CD4-positive, alpha-beta memory T cell (primary cell): Measurements from ENCODE around the gene DEPP1. TPM values are rescaled to one million over a fixed set of nuclear protein-coding genes. Genes with fewer than 3 reads are reported as not detected.

Source experiments
- CTCF ChIA-PET: fragments of 350-600 bp; sonication (Branson Sonifier 250); formaldehyde crosslinking; loops from one replicate; lab custom pipeline; 2021; ENCODE audit warnings: inconsistent platforms; ENCODE audit not compliant: partially characterized antibody; lab: Charles Lee
- POLR2A ChIA-PET: fragments of 350-600 bp; sonication (Branson Sonifier 250); formaldehyde crosslinking; loops from one replicate; lab custom pipeline; 2021; ENCODE audit not compliant: partially characterized antibody; lab: Charles Lee
- DNase-seq, 5 donors: peaks; one replicate each; pipeline versions ENCODE4 v3.0.0 to v3.0.0-alpha.2; 2020 to 2022; ENCODE audit warnings: mixed read lengths in 1 of 5
- H3K27ac ChIP-seq: one replicate; pipeline ENCODE4 v1.7.0; 2013; ENCODE audit warnings: low read depth, low read length
- H3K27me3 ChIP-seq: 2 replicates; pipeline ENCODE4 v1.7.0; 2013; ENCODE audit warnings: mild to moderate bottlenecking, low read length, moderate library complexity; ENCODE audit not compliant: insufficient read depth
- H3K36me3 ChIP-seq: 2 replicates; pipeline ENCODE4 v1.7.0; 2013; ENCODE audit warnings: mild to moderate bottlenecking, low read length, moderate library complexity; ENCODE audit not compliant: insufficient read depth
- H3K4me1 ChIP-seq: 2 replicates; pipeline ENCODE4 v1.7.0; 2013; ENCODE audit warnings: mild to moderate bottlenecking, low read length, moderate library complexity; ENCODE audit not compliant: insufficient read depth
- H3K4me3 ChIP-seq, 2 donors: one replicate each; pipeline ENCODE4 v1.7.0; 2013; ENCODE audit warnings: low read length in 2 of 2, mild to moderate bottlenecking in 1 of 2
- H3K9me3 ChIP-seq, 2 donors: one replicate each; pipeline ENCODE4 v1.7.0; 2013; ENCODE audit warnings: low read length in 2 of 2, control low read depth in 1 of 2; ENCODE audit not compliant: control insufficient read depth in 1 of 2
- H3K27ac Mint-ChIP-seq, 7 donors: one replicate each; pipeline ENCODE4 v1.8.0; 2020 to 2021; ENCODE audit warnings: mixed read lengths in 7 of 7, mild to moderate bottlenecking in 6 of 7, inconsistent platforms in 3 of 7, moderate library complexity in 3 of 7
- H3K27me3 Mint-ChIP-seq, 2 donors: one replicate each; pipeline ENCODE4 v1.8.0; 2020 to 2021; ENCODE audit warnings: mixed read lengths in 2 of 2
- H3K36me3 Mint-ChIP-seq, 2 donors: one replicate each; pipeline ENCODE4 v1.8.0; 2020 to 2021; ENCODE audit warnings: mixed read lengths in 2 of 2, inconsistent platforms in 1 of 2, mild to moderate bottlenecking in 1 of 2
- H3K4me1 Mint-ChIP-seq, 4 donors: one replicate each; pipeline ENCODE4 v1.8.0; 2020 to 2021; ENCODE audit warnings: mixed read lengths in 4 of 4, mild to moderate bottlenecking in 1 of 4
- H3K4me3 Mint-ChIP-seq, 8 donors: one replicate each; pipeline ENCODE4 v1.8.0; 2020 to 2021; ENCODE audit warnings: mixed read lengths in 8 of 8, mild to moderate bottlenecking in 7 of 8, moderate library complexity in 6 of 8, inconsistent platforms in 3 of 8
- H3K9me3 Mint-ChIP-seq, 8 donors: one replicate each; pipeline ENCODE4 v1.8.0; 2020 to 2021; ENCODE audit warnings: mixed read lengths in 8 of 8, mild to moderate bottlenecking in 5 of 8, inconsistent platforms in 3 of 8, moderate library complexity in 1 of 8
- intact Hi-C: fragments of 100-400 bp; cut with micrococcal nuclease; formaldehyde crosslinking; loops from one replicate; pipeline ENCODE4 v1.15.1; 2023
- polyA plus RNA-seq, 2 donors: library from polyadenylated mRNA; unstranded; fragments of 300-500 nt; fragmentation: Illumina TruSeq; gene quantifications; one replicate each; pipeline ENCODE4 v1.2.3, GENCODE V29; 2021
- total RNA-seq, 2 experiments: library from RNA; stranded (reverse); gene quantifications; one replicate each; pipeline ENCODE4 v1.2.3, GENCODE V29; 2021

DEPP1 gene
- total and polyA plus RNA-seq, 4 experiments from 2014 or later, result not detected

GRCh38 chr10:44998146-44998631 lies 19.6 kb upstream of the DEPP1 start:
- no peak for DNase-seq
- Histone ChIP-seq H3K9me3 (no peaks in the 10 kb centered on the region), H3K27me3 (no peaks in the 10 kb centered on the region), H3K4me3 (no peak overlapping the region), H3K36me3 (no peaks in the 10 kb centered on the region), H3K4me1 (peaks cover 34% of the 10 kb centered on the region), H3K27ac (no peak overlapping the region)
- H3K4me1 Mint-ChIP-seq, result peaks cover 26 to 56% (median 40%) of the 10 kb centered on the region in 4 donors
- H3K36me3 Mint-ChIP-seq, result peaks cover 7 to 8% of the 10 kb centered on the region in 2 donors
- POLR2A ChIA-PET, result no interaction called here
- CTCF ChIA-PET, result interaction anchor here (0.6 to 1.1 kb wide), 2 partner anchors 10 to 66 kb away, joined by 3 to 4 read pairs; no protein-coding TSS in a partner anchor
- peaks cover 0 to 3% (median 0%) of the 10 kb centered on the region in 8 donors for H3K9me3 Mint-ChIP-seq
- no peaks in the 10 kb centered on the region for H3K27me3 Mint-ChIP-seq
- H3K27ac Mint-ChIP-seq, result peak overlapping the region in 2 of 7 donors; percentile 25 to 52
- peak overlapping the region in 1 of 8 donors; percentile 27 for H3K4me3 Mint-ChIP-seq
- intact Hi-C loops, result no loop called here

GRCh38 chr10:44997105-44997748 lies 18.6 kb upstream of the DEPP1 start:
- Mint-ChIP-seq H3K27me3 (no peaks in the 10 kb centered on the region), H3K9me3 (no peaks in the 10 kb centered on the region), H3K36me3 (peaks cover 0 to 2% of the 10 kb centered on the region in 2 donors), H3K4me1 (peaks cover 20 to 47% (median 33%) of the 10 kb centered on the region in 4 donors), H3K27ac (no peak overlapping the region), H3K4me3 (no peak overlapping the region)
- Histone ChIP-seq H3K27me3 (no peaks in the 10 kb centered on the region), H3K36me3 (no peaks in the 10 kb centered on the region), H3K4me1 (peaks cover 28% of the 10 kb centered on the region), H3K9me3 (no peaks in the 10 kb centered on the region), H3K27ac (no peak overlapping the region), H3K4me3 (no peak overlapping the region)
- no peak for DNase-seq
- ChIA-PET CTCF (interaction anchor here (1.1 kb wide), 1 partner anchor 65 kb away, joined by 4 read pairs; no protein-coding TSS in a partner anchor), POLR2A (no interaction called here)
- intact Hi-C loops, result no loop called here

GRCh38 chr10:44995914-44996669 lies 17.5 kb upstream of the DEPP1 start:
- Histone ChIP-seq H3K9me3 (no peaks in the 10 kb centered on the region), H3K4me3 (no peak overlapping the region), H3K36me3 (no peaks in the 10 kb centered on the region), H3K27ac (no peak overlapping the region), H3K4me1 (peaks cover 19% of the 10 kb centered on the region), H3K27me3 (no peaks in the 10 kb centered on the region)
- H3K4me1 Mint-ChIP-seq, result peaks cover 16 to 37% (median 25%) of the 10 kb centered on the region in 4 donors
- POLR2A ChIA-PET, result no interaction called here
- H3K27me3 Mint-ChIP-seq, result no peaks in the 10 kb centered on the region
- H3K27ac Mint-ChIP-seq, result peak overlapping the region in 6 of 7 donors; percentile 22 to 88 (median 68)
- H3K4me3 Mint-ChIP-seq, result peak overlapping the region in 2 of 8 donors; percentile 32 to 43
- H3K9me3 Mint-ChIP-seq, result no peaks in the 10 kb centered on the region
- CTCF ChIA-PET, result interaction anchor here (0.7 to 1.6 kb wide), 4 partner anchors 8 to 63 kb away, joined by 3 to 7 read pairs (median 4); no protein-coding TSS in a partner anchor
- intact Hi-C loops, result no loop called here
- H3K36me3 Mint-ChIP-seq, result peaks cover 0 to 2% of the 10 kb centered on the region in 2 donors
- DNase-seq, result no peak

DNA sequence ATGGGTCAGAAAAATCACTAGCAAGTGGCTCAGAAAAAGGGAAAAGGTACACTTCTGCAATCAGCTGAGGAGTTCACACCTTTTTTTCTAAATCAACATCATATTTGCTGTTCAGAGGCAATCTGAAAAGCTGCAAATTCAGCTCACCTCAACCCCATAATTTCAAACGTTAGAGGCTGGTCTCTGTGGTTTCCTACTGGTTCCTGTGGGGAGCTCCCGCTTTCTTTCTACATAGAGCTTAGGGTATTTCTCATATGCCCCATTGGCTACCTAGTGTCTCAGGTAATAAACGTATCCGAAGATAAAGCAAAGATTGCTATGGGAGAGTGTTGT lies 16.9 kb upstream of the DEPP1 start:
- no peak for DNase-seq
- H3K4me3 Mint-ChIP-seq, result peak overlapping the region in 2 of 8 donors; percentile 32 to 43
- H3K4me1 Mint-ChIP-seq, result peaks cover 15 to 35% (median 23%) of the 10 kb centered on the region in 4 donors
- Histone ChIP-seq H3K27ac (no peak overlapping the region), H3K4me1 (peaks cover 19% of the 10 kb centered on the region), H3K9me3 (no peaks in the 10 kb centered on the region), H3K4me3 (no peak overlapping the region), H3K27me3 (no peaks in the 10 kb centered on the region), H3K36me3 (no peaks in the 10 kb centered on the region)
- no peaks in the 10 kb centered on the region for H3K27me3 Mint-ChIP-seq
- peaks cover 0 to 2% of the 10 kb centered on the region in 2 donors for H3K36me3 Mint-ChIP-seq
- intact Hi-C loops, result no loop called here
- CTCF ChIA-PET, result interaction anchor here (0.7 to 1.6 kb wide), 5 partner anchors 8 to 63 kb away, joined by 3 to 7 read pairs (median 4); no protein-coding TSS in a partner anchor
- no peaks in the 10 kb centered on the region for H3K9me3 Mint-ChIP-seq
- peak overlapping the region in 5 of 7 donors; percentile 49 to 88 (median 74) for H3K27ac Mint-ChIP-seq
- POLR2A ChIA-PET, result no interaction called here

DNA sequence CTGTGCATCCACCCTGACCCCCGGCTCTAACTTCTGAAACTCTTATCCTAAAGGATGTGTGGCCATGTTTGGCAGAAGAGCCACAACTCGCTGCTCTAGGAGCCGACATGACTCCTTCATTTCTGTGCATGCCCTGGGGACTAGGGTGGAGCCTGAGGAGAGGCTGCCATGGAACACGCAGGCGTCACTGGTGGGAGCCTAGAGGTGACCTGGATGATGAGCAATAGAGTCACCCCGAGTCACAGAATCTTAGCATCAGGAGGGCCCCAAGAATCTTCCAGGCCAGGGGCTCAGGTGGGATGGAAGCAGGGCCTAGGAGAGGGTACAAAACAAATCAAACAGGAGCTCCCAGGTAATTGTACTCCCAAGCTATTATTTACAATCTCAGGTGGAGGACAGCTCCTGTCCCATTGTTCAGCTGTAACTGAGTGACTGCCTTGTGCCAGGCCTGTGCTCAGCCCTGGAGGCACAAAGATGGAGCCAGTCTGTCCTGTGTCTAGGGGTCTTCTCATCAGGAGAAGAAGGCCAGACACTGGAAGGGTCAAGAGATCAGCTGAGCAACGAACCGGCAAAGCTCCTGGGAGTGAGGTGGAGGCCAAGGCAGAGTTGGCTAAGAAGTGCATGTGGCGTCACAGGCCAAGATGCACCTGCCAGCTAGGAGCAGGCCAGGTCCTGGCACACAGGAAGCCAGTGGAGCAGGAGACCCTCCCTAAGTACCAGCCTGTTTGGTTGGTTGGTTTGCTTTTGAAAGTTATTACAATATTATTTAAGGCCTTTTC lies 16.3 kb upstream of the DEPP1 start:
- POLR2A ChIA-PET, result no interaction called here
- intact Hi-C loops, result no loop called here
- CTCF ChIA-PET, result interaction anchor here (0.7 to 1.6 kb wide), 5 partner anchors 9 to 62 kb away, joined by 3 to 7 read pairs (median 4); no protein-coding TSS in a partner anchor

GRCh38 chr10:44993922-44994751 lies 15.5 kb upstream of the DEPP1 start:
- Mint-ChIP-seq H3K27ac (peak overlapping the region in 3 of 7 donors; percentile 17 to 68 (median 62)), H3K9me3 (no peaks in the 10 kb centered on the region), H3K4me1 (peaks cover 9 to 26% (median 16%) of the 10 kb centered on the region in 4 donors), H3K27me3 (peaks cover 0 to 8% of the 10 kb centered on the region in 2 donors), H3K36me3 (no peaks in the 10 kb centered on the region), H3K4me3 (no peak overlapping the region)
- no peaks in the 10 kb centered on the region for H3K36me3 ChIP-seq
- ChIA-PET POLR2A (no interaction called here), CTCF (interaction anchor here (1.6 kb wide), 1 partner anchor 61 kb away, joined by 7 read pairs; no protein-coding TSS in a partner anchor)
- H3K4me3 ChIP-seq, result no peak overlapping the region
- no peaks in the 10 kb centered on the region for H3K27me3 ChIP-seq
- no peak overlapping the region for H3K27ac ChIP-seq
- DNase-seq, result no peak
- H3K4me1 ChIP-seq, result peaks cover 19% of the 10 kb centered on the region
- intact Hi-C loops, result no loop called here
- no peaks in the 10 kb centered on the region for H3K9me3 ChIP-seq

More for the DNA sequence above, 16.3 kb upstream of the DEPP1 start:
- peaks cover 11 to 29% (median 18%) of the 10 kb centered on the region in 4 donors for H3K4me1 Mint-ChIP-seq
- Histone ChIP-seq H3K4me1 (peaks cover 19% of the 10 kb centered on the region), H3K9me3 (no peaks in the 10 kb centered on the region), H3K36me3 (no peaks in the 10 kb centered on the region), H3K27ac (no peak overlapping the region), H3K27me3 (no peaks in the 10 kb centered on the region), H3K4me3 (no peak overlapping the region)
- H3K4me3 Mint-ChIP-seq, result no peak overlapping the region
- no peaks in the 10 kb centered on the region for H3K36me3 Mint-ChIP-seq
- H3K27me3 Mint-ChIP-seq, result peaks cover 0 to under 1% of the 10 kb centered on the region in 2 donors
- DNase-seq, result no peak
- no peaks in the 10 kb centered on the region for H3K9me3 Mint-ChIP-seq
- peak overlapping the region in 6 of 7 donors; percentile 5 to 86 (median 64) for H3K27ac Mint-ChIP-seq
